Measurements from ENCODE around the gene CDH11. TPM values are rescaled to one million over a fixed set of nuclear protein-coding genes. Genes with fewer than 3 reads are reported as not detected.

Gene CDH11
- 0.43 to 1.1 TPM (median 0.70 TPM) in 5 replicates for total RNA-seq (2022; extraction: Qiagen RNA extraction)

GRCh38 chr16:65121870-65122723 lies at the start of gene CDH11:
CDH11 (minus strand) TSS chr16:65122063; CDS start chr16:65004869, 117,194 bp downstream.

